HepG2 (cell line): ENCODE data around the gene LUC7L. TPM values are rescaled to one million over a fixed set of nuclear protein-coding genes. Genes with fewer than 3 reads are reported as not detected.

Experiments used
- ARID2 ChIP-seq: sonication (generic); formaldehyde crosslinking; IDR thresholded peaks from 2 replicates; pipeline ENCODE4 v1.8.1; 2022; ENCODE audit warnings: mild to moderate bottlenecking, missing genetic modification reagents, borderline replicate concordance
- BHLHE40 ChIP-seq: IDR thresholded peaks from 2 replicates; pipeline ENCODE4 v1.6.1; 2011; ENCODE audit warnings: low read length, improper control_type of control experiment
- DR1 ChIP-seq: sonication (generic); formaldehyde crosslinking; IDR thresholded peaks from 2 replicates; pipeline ENCODE4 v1.8.0; 2021; ENCODE audit warnings: mild to moderate bottlenecking, missing genetic modification reagents, inconsistent platforms
- GATA4 ChIP-seq: sonication (generic); IDR thresholded peaks from 2 replicates; pipeline ENCODE4 v1.6.1; 2016; ENCODE audit warnings: antibody characterized with exemption, low read depth, borderline replicate concordance
- GTF2F1 ChIP-seq: fragments of 150-350 bp; IDR thresholded peaks from 2 replicates; pipeline ENCODE4 v1.6.1; 2014; ENCODE audit warnings: low read length
- HDAC1 ChIP-seq: sonication (generic); formaldehyde crosslinking; IDR thresholded peaks from 2 replicates; pipeline ENCODE4 v1.5.1; 2020; ENCODE audit warnings: mild to moderate bottlenecking, missing genetic modification reagents
- MEIS2 ChIP-seq: sonication (generic); formaldehyde crosslinking; IDR thresholded peaks from 2 replicates; pipeline ENCODE4 v1.9.0; 2021; ENCODE audit warnings: mild to moderate bottlenecking, missing genetic modification reagents
- MIER3 ChIP-seq: IDR thresholded peaks from 2 replicates; pipeline ENCODE4 v1.6.1; 2016; ENCODE audit warnings: missing compliant biosample characterization, borderline replicate concordance
- NCOR1 ChIP-seq: fragments of 200-600 bp; sonication (generic); IDR thresholded peaks from 2 replicates; pipeline ENCODE4 v1.7.0; 2017; ENCODE audit warnings: antibody characterized with exemption, low read length, borderline replicate concordance
- PHF20 ChIP-seq: sonication (generic); formaldehyde crosslinking; IDR thresholded peaks from 2 replicates; pipeline ENCODE4 v1.5.0; 2020; ENCODE audit warnings: mild to moderate bottlenecking, missing genetic modification reagents
- POLR2A ChIP-seq, 2 experiments: IDR thresholded peaks; 2 replicates each; pipeline ENCODE4 v1.6.1; 2011; ENCODE audit warnings: low read depth in 2 of 2, low read length in 2 of 2, mild to moderate bottlenecking in 1 of 2, moderate library complexity in 1 of 2; ENCODE audit not compliant: insufficient read depth in 1 of 2
- PRDM15 ChIP-seq: sonication (generic); formaldehyde crosslinking; IDR thresholded peaks from 2 replicates; pipeline ENCODE4 v1.4.0; 2020; ENCODE audit warnings: missing genetic modification reagents
- TOPORS ChIP-seq: sonication (generic); formaldehyde crosslinking; IDR thresholded peaks from 2 replicates; pipeline ENCODE4 v1.8.0; 2023; ENCODE audit warnings: mild to moderate bottlenecking, missing genetic modification reagents
- ZBTB21 ChIP-seq: sonication (generic); formaldehyde crosslinking; IDR thresholded peaks from 2 replicates; pipeline ENCODE4 v1.4.0; 2020; ENCODE audit warnings: missing genetic modification reagents
- ZKSCAN5 ChIP-seq: sonication (generic); formaldehyde crosslinking; IDR thresholded peaks from 2 replicates; pipeline ENCODE4 v1.5.1; 2020; ENCODE audit warnings: mild to moderate bottlenecking, missing genetic modification reagents
- ZNF331 ChIP-seq: sonication (generic); formaldehyde crosslinking; IDR thresholded peaks from 2 replicates; pipeline ENCODE4 v1.4.0; 2020; ENCODE audit warnings: missing genetic modification reagents
- ZNF335 ChIP-seq: sonication (generic); formaldehyde crosslinking; IDR thresholded peaks from 2 replicates; pipeline ENCODE4 v1.4.0; 2020; ENCODE audit warnings: missing genetic modification reagents
- ZNF556 ChIP-seq: sonication (generic); formaldehyde crosslinking; IDR thresholded peaks from 2 replicates; pipeline ENCODE4 v1.4.0; 2020; ENCODE audit warnings: mild to moderate bottlenecking, missing genetic modification reagents, borderline replicate concordance
- ZNF562 ChIP-seq: sonication (generic); formaldehyde crosslinking; IDR thresholded peaks from 2 replicates; pipeline ENCODE4 v1.8.0; 2022; ENCODE audit warnings: missing genetic modification reagents, borderline replicate concordance
- ZNF747 ChIP-seq: sonication (generic); formaldehyde crosslinking; IDR thresholded peaks from 2 replicates; pipeline ENCODE4 v1.8.1; 2023; ENCODE audit warnings: missing genetic modification reagents, mild to moderate bottlenecking, borderline replicate concordance
- ZNF780A ChIP-seq: sonication (generic); formaldehyde crosslinking; IDR thresholded peaks from 2 replicates; pipeline ENCODE4 v1.8.0; 2022; ENCODE audit warnings: mild to moderate bottlenecking, missing genetic modification reagents, moderate library complexity
- ZNF841 ChIP-seq: sonication (generic); formaldehyde crosslinking; IDR thresholded peaks from 2 replicates; pipeline ENCODE4 v1.8.1; 2023; ENCODE audit warnings: missing genetic modification reagents, borderline replicate concordance
- polyA plus RNA-seq, 8 experiments: library from polyadenylated mRNA; depleted of rRNA in 3 of 8; stranded (reverse) in 7 of 8; unstranded in 1 of 8; fragments of >200 nt; fragmentation: Illumina TruSeq in 4 of 8; extraction: Trizol in 4 of 8; gene quantifications; 2 replicates each; pipeline versions ENCODE4 v1.2.1 to v1.2.3, GENCODE V29; 2011 to 2016; ENCODE audit warnings: low read depth in 4 of 8, missing spikeins in 1 of 8, mixed read lengths in 1 of 8; ENCODE audit not compliant: insufficient read depth in 1 of 8
- total RNA-seq, 5 experiments: library from RNA; depleted of rRNA; stranded (reverse); fragments of >200 nt; fragmentation: Illumina TruSeq; extraction: Trizol; gene quantifications; 2 replicates each; pipeline ENCODE4 v1.2.3, GENCODE V29; 2016; ENCODE audit warnings: low read depth in 1 of 5
- TF ChIP-seq, protein P1 (sequence below): sonication (generic); formaldehyde crosslinking; IDR thresholded peaks from 2 replicates; pipeline ENCODE4 v1.5.0; 2020; ENCODE audit warnings: mild to moderate bottlenecking, missing genetic modification reagents
- TF ChIP-seq, protein P2 (sequence below): sonication (generic); formaldehyde crosslinking; IDR thresholded peaks from 2 replicates; pipeline ENCODE4 v1.4.0; 2020; ENCODE audit warnings: missing genetic modification reagents, borderline replicate concordance

The LUC7L gene
- total and polyA plus RNA-seq, 2 of the 13 experiments (the other 11 are each of a cell fraction or from before 2014, with no cell fraction given) = 48.7 to 56.9 TPM

- TF ChIP-seq ZNF747 (CRISPR knock-in tag) (peak; percentile 93; the same call in 1 of the 2 replicates), ZNF556 (peak; percentile 72; the same call in 1 of the 2 replicates), ARID2 (peak; percentile 98), ZNF780A (CRISPR knock-in tag) (peak; percentile 89), PRDM15 (peak; percentile 46; the same call in 1 of the 2 replicates), ZBTB21 (CRISPR knock-in tag) (0 out of 2 replicates have a peak, but pooled peaks have one; percentile 29), NCOR1 (no peak), MEIS2 (CRISPR knock-in tag) (peak; percentile 84), ZNF335 (CRISPR knock-in tag) (peak; percentile 83), BHLHE40 (no peak), POLR2A (IDR thresholded peaks at IDR 0.05; ENCODE audit: insufficient read depth in 1 of 2, low read depth in 2 of 2, low read length in 2 of 2) (peak; percentile 85 to 97), GTF2F1 (peak; percentile 25; the same call in 1 of the 2 replicates), ZKSCAN5 (CRISPR knock-in tag) (peak; percentile 59; the same call in 1 of the 2 replicates), HDAC1 (CRISPR knock-in tag) (peak; percentile 93), ZNF841 (CRISPR knock-in tag) (peak; percentile 75; the same call in 1 of the 2 replicates), TOPORS (CRISPR knock-in tag) (peak; percentile 96; the same call in 1 of the 2 replicates), ZNF562 (no peak), PHF20 (peak; percentile 91), ZNF331 (CRISPR knock-in tag) (peak; percentile 83), MIER3 (CRISPR knock-in tag) (peak; percentile 89; the same call in 1 of the 2 replicates), DR1 (CRISPR knock-in tag) (peak; percentile 93), GATA4 (peak; percentile 74)
- TF ChIP-seq, protein P1, sequence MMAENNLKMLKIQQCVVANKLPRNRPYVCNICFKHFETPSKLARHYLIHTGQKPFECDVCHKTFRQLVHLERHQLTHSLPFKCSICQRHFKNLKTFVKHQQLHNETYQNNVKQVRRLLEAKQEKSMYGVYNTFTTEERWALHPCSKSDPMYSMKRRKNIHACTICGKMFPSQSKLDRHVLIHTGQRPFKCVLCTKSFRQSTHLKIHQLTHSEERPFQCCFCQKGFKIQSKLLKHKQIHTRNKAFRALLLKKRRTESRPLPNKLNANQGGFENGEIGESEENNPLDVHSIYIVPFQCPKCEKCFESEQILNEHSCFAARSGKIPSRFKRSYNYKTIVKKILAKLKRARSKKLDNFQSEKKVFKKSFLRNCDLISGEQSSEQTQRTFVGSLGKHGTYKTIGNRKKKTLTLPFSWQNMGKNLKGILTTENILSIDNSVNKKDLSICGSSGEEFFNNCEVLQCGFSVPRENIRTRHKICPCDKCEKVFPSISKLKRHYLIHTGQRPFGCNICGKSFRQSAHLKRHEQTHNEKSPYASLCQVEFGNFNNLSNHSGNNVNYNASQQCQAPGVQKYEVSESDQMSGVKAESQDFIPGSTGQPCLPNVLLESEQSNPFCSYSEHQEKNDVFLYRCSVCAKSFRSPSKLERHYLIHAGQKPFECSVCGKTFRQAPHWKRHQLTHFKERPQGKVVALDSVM (CRISPR knock-in tag) = peak; percentile 86
- TF ChIP-seq, protein P2, sequence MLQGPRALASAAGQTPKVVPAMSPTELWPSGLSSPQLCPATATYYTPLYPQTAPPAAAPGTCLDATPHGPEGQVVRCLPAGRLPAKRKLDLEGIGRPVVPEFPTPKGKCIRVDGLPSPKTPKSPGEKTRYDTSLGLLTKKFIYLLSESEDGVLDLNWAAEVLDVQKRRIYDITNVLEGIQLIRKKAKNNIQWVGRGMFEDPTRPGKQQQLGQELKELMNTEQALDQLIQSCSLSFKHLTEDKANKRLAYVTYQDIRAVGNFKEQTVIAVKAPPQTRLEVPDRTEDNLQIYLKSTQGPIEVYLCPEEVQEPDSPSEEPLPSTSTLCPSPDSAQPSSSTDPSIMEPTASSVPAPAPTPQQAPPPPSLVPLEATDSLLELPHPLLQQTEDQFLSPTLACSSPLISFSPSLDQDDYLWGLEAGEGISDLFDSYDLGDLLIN (CRISPR knock-in tag) = peak; percentile 46; the same call in 1 of the 2 replicates
Measured at GRCh38 chr16:228852-229730, at the start of gene LUC7L (continued).
